ENCODE results near the gene INO80. TPM values are rescaled to one million over a fixed set of nuclear protein-coding genes. Genes with fewer than 3 reads are reported as not detected.

INO80 gene
- total RNA-seq, 2 donors from 2014 or later: 24.7 to 27.9 TPM

DNA sequence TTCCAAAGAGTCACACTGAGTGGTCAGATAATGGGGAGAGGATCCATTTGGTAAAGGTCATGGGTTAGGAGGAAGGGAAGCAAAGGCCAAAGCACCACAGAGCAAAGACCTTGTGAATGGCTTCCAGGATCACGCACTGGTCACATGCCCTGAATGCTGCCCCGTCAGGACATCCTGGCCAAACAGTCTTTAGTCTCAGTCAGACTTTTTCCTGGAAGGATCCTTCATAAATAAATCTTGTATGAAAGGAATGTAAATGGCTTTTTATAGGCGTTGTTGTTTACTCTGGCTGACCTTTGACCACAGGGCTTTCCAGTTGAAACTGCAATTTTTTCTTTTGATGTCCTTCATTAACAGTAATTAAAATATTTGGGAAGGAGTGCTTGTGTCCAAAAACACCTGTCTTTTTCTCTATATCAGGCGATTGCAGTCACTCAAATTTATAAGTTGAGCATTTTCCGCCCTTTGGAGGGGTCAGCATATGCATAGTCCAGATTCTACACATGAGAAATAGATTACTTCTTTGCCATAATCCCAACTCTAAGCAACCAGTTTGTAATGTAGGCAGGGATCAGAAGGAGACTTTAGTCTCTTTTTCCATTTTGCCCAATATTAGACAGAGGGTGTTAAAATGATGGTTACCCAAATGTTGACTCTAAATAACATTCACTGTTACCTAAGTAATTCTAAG, 114.4 kb downstream of the INO80 start:
- Mint-ChIP-seq H3K36me3 (ENCODE audit: insufficient read depth in 2 of 2) (peaks cover 7 to 20% of the 10 kb centered on the region in 2 donors), H3K27ac (peak overlapping the region; percentile 16), H3K4me3 (no peak overlapping the region), H3K9me3 (no peaks in the 10 kb centered on the region), H3K27me3 (ENCODE audit: low read depth) (no peaks in the 10 kb centered on the region), H3K4me1 (ENCODE audit: low read depth) (no peaks in the 10 kb centered on the region)
- DNase-seq (no peak), ATAC-seq (replicated peaks in 1 of 2) (no peak)

DNA sequence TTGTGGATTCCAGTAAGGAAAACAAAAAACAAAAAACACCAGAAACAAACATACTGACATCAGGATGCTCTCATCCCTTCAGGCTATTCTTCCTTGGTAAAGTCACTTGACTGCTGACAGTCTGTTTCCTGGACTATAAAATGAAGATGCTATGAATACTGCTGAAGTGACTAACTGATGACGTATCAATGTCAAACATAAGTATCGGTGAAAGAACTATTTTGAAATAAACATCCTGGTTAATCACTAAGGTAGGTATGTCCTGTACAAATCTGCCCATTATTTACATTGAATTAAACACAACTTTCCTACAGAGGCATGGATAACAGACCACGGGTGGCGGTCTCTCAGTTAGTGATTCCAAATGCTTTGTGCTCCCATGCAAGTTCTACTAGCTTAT, 116.9 kb downstream of the INO80 start:
- H3K27ac Mint-ChIP-seq: no peak overlapping the region
- DNase-seq (no peak), ATAC-seq (replicated peaks in 1 of 2) (no peak)
- H3K4me3 Mint-ChIP-seq: no peak overlapping the region
- H3K4me1 Mint-ChIP-seq (ENCODE audit: low read depth): no peaks in the 10 kb centered on the region
- H3K36me3 Mint-ChIP-seq (ENCODE audit: insufficient read depth in 2 of 2): peaks cover 3 to 15% of the 10 kb centered on the region in 2 donors
- no peaks in the 10 kb centered on the region for H3K9me3 Mint-ChIP-seq
- no peaks in the 10 kb centered on the region for H3K27me3 Mint-ChIP-seq (ENCODE audit: low read depth)

DNA sequence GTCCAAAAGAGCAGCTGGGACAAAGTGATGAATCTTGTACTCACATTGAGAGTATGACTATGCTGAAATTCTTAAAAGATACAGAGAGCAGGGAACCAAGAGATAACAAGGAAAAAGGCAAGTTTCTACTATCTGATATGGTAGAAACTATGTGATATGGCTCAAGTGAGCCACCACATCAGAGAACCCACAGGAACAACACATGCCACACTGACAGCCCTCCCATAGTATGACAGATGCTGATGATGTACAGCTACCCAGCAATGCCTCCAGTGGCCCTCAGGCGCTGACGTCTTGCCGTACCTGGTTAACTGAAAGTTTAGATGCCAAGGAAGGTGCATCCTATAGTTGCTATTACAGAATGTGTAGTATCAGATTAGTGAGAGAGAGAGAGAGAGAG, 120.4 kb downstream of the INO80 start:
- H3K36me3 Mint-ChIP-seq (ENCODE audit: insufficient read depth in 2 of 2): peaks cover 6 to 21% of the 10 kb centered on the region in 2 donors
- no peak overlapping the region for H3K4me3 Mint-ChIP-seq
- no peaks in the 10 kb centered on the region for H3K9me3 Mint-ChIP-seq
- H3K27ac Mint-ChIP-seq: peak overlapping the region; percentile 3
- ATAC-seq (replicated peaks in 1 of 2) (peak; percentile 41 to 67), DNase-seq (peak in 1 of 2 donors; percentile 8)
- H3K4me1 Mint-ChIP-seq (ENCODE audit: low read depth): peaks cover 13% of the 10 kb centered on the region
- H3K27me3 Mint-ChIP-seq (ENCODE audit: low read depth): no peaks in the 10 kb centered on the region

DNA sequence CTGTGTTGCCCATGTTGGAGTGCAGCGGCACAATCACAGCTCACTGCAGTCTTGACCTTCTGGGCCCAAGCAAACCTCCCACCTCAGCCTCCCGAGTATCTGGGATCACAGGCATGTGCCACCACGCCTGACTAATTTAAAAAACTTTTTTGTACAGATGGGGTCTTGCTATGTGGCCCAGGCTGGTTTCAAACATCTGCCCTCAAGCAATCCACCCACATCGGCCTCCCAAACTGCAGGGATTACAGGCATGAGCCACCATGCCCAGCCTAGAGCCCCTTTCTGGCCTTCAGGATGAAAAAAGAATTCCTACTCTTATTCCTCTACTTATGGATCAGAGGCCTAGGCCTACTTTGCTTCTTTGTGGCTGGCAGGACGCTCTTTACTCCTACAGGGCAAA, 123.3 kb downstream of the INO80 start:
- Mint-ChIP-seq H3K36me3 (ENCODE audit: insufficient read depth in 2 of 2) (peaks cover 2 to 14% of the 10 kb centered on the region in 2 donors), H3K9me3 (no peaks in the 10 kb centered on the region), H3K27me3 (ENCODE audit: low read depth) (no peaks in the 10 kb centered on the region), H3K27ac (peak overlapping the region; percentile 69), H3K4me3 (no peak overlapping the region), H3K4me1 (ENCODE audit: low read depth) (peaks cover 23% of the 10 kb centered on the region)
- DNase-seq: no peak
- no peak for ATAC-seq (replicated peaks in 1 of 2)

DNA sequence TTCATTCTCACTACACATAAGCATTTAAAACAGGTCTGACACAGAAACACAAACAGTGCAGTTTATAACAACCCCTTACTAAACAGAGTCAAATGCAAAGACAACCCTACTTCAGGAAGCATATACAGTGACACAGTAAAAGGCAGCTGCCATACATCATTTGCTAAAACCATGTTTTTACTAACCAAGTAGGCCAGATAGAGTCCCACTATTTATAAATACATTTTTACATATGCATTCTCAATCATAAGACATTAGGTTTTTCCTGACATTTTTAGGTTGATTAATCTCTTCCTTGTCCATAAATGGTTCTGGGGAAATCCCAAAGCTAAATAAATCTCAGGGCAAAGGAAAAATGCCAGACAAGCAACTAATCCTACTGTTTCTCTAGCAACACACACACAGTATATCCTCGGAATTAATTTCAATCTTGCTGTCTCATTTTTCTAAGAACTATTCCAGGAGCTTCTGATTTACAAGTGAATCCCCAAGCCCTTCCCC, 123.8 kb downstream of the INO80 start:
- DNase-seq (no peak), ATAC-seq (replicated peaks in 1 of 2) (no peak)
- Mint-ChIP-seq H3K4me3 (no peak overlapping the region), H3K27me3 (ENCODE audit: low read depth) (no peaks in the 10 kb centered on the region), H3K9me3 (no peaks in the 10 kb centered on the region), H3K36me3 (ENCODE audit: insufficient read depth in 2 of 2) (peaks cover 2 to 17% of the 10 kb centered on the region in 2 donors), H3K27ac (no peak overlapping the region), H3K4me1 (ENCODE audit: low read depth) (peaks cover 23% of the 10 kb centered on the region)

DNA sequence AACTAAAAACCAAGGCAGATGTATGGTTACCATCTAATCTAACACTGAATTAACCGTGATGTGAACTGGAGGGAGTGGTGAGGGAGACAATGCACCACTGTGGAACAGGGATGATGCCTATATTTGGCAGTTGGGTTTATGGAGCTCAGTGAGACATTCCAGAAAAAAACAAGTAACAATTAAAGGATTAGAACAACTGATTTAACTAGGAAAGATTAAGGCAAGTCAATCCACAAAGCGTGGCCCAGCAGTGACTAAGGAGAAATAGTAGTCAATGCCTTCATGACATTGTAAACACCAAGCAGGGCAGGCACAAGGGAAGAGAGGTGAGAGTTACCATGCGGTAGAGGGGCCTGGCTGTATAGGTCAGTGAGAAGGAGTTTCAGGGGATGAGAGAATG, 124.7 kb downstream of the INO80 start:
- H3K9me3 Mint-ChIP-seq: no peaks in the 10 kb centered on the region
- H3K36me3 Mint-ChIP-seq (ENCODE audit: insufficient read depth in 2 of 2): peaks cover 6 to 19% of the 10 kb centered on the region in 2 donors
- H3K4me1 Mint-ChIP-seq (ENCODE audit: low read depth): peaks cover 23% of the 10 kb centered on the region
- H3K27ac Mint-ChIP-seq: peak overlapping the region; percentile 76
- no peak for DNase-seq
- no peak overlapping the region for H3K4me3 Mint-ChIP-seq
- no peak for ATAC-seq (replicated peaks in 1 of 2)
- H3K27me3 Mint-ChIP-seq (ENCODE audit: low read depth): no peaks in the 10 kb centered on the region

DNA sequence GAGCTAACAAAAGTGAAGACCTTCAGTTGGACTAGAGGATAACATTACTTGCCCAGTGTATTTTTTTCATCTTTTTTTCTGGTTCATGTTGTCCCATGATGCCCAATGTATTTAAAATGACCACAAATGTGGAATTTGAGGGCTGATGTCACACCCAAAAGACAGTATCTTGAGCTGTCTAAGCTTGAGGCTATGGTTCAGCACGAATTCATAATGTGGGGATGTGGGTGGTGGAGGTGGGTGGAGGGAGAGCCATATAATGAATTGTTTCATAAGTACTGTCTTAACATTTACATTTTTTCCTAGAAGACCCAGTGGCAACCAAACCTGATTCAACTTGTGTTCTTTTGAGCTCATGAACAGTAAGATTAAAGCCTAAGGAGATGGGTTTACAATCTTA, 125.3 kb downstream of the INO80 start:
- Mint-ChIP-seq H3K9me3 (no peaks in the 10 kb centered on the region), H3K4me1 (ENCODE audit: low read depth) (peaks cover 23% of the 10 kb centered on the region), H3K27me3 (ENCODE audit: low read depth) (no peaks in the 10 kb centered on the region), H3K4me3 (peak overlapping the region in 1 of 2 donors; percentile 48), H3K36me3 (ENCODE audit: insufficient read depth in 2 of 2) (peaks cover 6 to 21% of the 10 kb centered on the region in 2 donors), H3K27ac (peak overlapping the region; percentile 76)
- DNase-seq (peak in 1 of 2 donors; percentile 9), ATAC-seq (replicated peaks in 1 of 2) (peak; percentile 56 to 65)

DNA sequence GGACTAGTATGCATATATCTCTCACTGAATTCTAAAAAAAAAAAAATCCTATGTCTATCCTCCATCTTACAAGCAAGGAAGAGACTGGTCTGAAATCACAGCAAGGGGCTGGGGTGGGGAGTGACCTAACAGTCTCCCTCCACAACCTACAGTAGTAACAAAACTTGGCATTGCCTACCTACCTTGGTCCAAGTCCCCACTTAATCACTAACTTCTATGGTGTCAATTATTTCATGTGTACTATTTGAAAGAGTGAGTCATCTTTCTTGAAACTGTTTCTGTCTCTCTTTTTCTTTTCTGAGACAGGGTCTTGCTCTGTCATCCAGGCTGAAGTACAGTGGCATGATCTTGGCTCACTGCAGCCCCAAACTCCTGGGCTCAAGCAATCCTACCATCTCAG, 126.0 kb downstream of the INO80 start:
- no peaks in the 10 kb centered on the region for H3K27me3 Mint-ChIP-seq (ENCODE audit: low read depth)
- peak overlapping the region; percentile 72 for H3K27ac Mint-ChIP-seq
- H3K4me3 Mint-ChIP-seq: no peak overlapping the region
- DNase-seq: no peak
- H3K4me1 Mint-ChIP-seq (ENCODE audit: low read depth): peaks cover 23% of the 10 kb centered on the region
- H3K9me3 Mint-ChIP-seq: no peaks in the 10 kb centered on the region
- peak; percentile 50 to 58 for ATAC-seq (replicated peaks in 1 of 2)
- peaks cover 6 to 24% of the 10 kb centered on the region in 2 donors for H3K36me3 Mint-ChIP-seq (ENCODE audit: insufficient read depth in 2 of 2)

DNA sequence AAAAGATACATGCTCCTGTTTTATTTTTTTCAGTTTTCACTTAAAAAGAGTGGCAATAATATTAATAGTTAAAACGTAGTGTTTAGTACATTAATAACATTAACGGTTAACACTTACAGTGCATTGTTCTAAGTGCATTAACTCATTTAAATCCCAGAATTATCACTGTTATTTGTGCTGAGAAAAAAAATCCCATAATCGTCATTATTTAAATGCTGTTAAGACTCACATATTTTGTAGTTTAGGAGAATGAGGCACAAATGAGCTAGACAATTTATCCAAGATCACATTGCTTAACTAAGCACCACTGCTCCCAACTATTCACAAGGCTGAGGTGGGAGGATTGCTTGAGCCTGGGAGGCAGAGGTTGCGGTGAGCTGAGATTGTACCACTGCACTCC, 127.9 kb downstream of the INO80 start:
- H3K4me3 Mint-ChIP-seq: no peak overlapping the region
- no peak overlapping the region for H3K27ac Mint-ChIP-seq
- DNase-seq: no peak
- peaks cover 23% of the 10 kb centered on the region for H3K4me1 Mint-ChIP-seq (ENCODE audit: low read depth)
- no peaks in the 10 kb centered on the region for H3K27me3 Mint-ChIP-seq (ENCODE audit: low read depth)
- no peak for ATAC-seq (replicated peaks in 1 of 2)
- no peaks in the 10 kb centered on the region for H3K9me3 Mint-ChIP-seq
- peaks cover 6 to 26% of the 10 kb centered on the region in 2 donors for H3K36me3 Mint-ChIP-seq (ENCODE audit: insufficient read depth in 2 of 2)

DNA sequence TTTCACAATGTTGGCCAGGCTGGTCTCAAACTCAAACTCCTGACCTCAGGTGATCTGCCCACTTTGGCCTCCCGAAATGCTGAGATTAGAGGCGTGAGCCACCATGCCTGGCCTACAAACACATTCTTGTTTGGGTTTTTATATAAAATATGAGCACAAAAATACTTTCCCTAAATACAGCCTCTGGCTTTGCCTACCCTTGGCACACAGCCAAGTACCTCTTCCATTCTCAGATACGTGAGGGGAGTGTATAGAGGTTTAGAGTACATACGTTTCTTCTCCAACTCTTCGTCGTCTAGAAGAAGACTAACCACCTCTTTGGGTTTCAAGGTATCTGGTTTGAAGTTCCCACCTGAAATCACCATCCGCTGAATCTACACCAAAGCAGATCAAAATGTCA, 129.3 kb downstream of the INO80 start:
- Mint-ChIP-seq H3K36me3 (ENCODE audit: insufficient read depth in 2 of 2) (peaks cover 6 to 26% of the 10 kb centered on the region in 2 donors), H3K27me3 (ENCODE audit: low read depth) (no peaks in the 10 kb centered on the region), H3K4me3 (no peak overlapping the region), H3K4me1 (ENCODE audit: low read depth) (peaks cover 21% of the 10 kb centered on the region), H3K9me3 (no peaks in the 10 kb centered on the region), H3K27ac (no peak overlapping the region)
- no peak for ATAC-seq (replicated peaks in 1 of 2)
- DNase-seq: no peak

DNA sequence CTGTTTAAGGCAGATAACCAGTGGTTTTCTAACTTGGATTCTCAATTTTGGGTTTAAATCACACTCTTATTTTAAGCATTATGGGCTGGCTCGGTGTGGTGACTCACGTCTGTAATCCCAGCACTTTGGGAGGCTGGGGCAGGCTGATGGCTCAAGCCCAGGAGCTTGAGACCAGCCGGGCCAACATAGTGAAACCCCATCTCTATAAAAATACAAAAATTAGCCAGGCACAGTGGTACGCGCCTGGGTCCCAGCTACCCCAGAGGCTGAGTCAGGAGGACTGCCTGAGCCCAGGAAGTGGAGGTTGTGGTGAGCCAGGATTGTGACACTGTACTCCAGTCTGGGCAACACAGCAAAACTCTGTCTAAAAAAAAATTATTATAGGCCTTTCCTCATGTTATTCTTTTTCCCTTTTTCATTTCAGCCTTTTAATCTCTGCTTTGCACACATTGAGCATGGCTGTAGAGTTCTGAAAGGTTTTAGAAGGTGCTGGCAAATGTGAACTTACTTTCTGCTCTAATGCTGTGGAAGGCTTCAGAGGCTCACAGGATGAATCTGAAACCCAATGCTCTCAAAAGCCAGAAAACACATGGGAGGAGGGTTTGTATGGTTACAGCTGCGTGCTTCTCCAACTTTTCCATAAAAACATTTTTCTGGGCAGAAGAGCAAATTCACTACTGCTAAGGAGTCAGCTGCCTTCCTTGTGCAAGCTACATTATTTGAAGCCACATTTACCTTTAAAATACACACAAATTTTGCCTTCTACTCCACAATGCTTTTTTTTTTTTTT, 130.3 kb downstream of the INO80 start:
- H3K36me3 Mint-ChIP-seq (ENCODE audit: insufficient read depth in 2 of 2): peaks cover 6 to 24% of the 10 kb centered on the region in 2 donors
- no peak overlapping the region for H3K4me3 Mint-ChIP-seq
- DNase-seq (no peak), ATAC-seq (replicated peaks in 1 of 2) (no peak)
- H3K27me3 Mint-ChIP-seq (ENCODE audit: low read depth): no peaks in the 10 kb centered on the region
- H3K9me3 Mint-ChIP-seq: no peaks in the 10 kb centered on the region
- H3K4me1 Mint-ChIP-seq (ENCODE audit: low read depth): peaks cover 10% of the 10 kb centered on the region
- no peak overlapping the region for H3K27ac Mint-ChIP-seq

DNA sequence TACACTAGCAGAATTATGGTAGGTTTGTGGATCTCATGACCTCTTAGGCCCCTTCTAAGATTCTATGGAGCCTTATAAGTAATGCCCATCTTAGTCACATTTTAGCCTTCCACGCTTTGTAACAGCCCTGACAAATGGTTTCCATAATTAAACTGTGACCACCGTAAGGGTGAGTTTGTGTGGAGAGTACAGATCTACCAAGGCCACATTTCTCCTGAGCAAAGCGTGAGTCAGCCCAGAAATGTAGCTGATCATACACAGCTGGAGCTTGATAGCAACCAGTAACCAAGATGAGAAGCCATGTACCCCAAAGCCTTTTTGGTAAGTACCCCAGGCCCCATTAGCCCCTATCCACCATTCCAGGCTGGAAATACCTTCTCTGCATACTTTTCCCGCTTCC, 131.1 kb downstream of the INO80 start:
- no peak for ATAC-seq (replicated peaks in 1 of 2)
- no peaks in the 10 kb centered on the region for H3K27me3 Mint-ChIP-seq (ENCODE audit: low read depth)
- DNase-seq: no peak
- no peaks in the 10 kb centered on the region for H3K9me3 Mint-ChIP-seq
- no peak overlapping the region for H3K4me3 Mint-ChIP-seq
- H3K36me3 Mint-ChIP-seq (ENCODE audit: insufficient read depth in 2 of 2): peaks cover 6 to 24% of the 10 kb centered on the region in 2 donors
- peaks cover 2% of the 10 kb centered on the region for H3K4me1 Mint-ChIP-seq (ENCODE audit: low read depth)
- H3K27ac Mint-ChIP-seq: no peak overlapping the region

DNA sequence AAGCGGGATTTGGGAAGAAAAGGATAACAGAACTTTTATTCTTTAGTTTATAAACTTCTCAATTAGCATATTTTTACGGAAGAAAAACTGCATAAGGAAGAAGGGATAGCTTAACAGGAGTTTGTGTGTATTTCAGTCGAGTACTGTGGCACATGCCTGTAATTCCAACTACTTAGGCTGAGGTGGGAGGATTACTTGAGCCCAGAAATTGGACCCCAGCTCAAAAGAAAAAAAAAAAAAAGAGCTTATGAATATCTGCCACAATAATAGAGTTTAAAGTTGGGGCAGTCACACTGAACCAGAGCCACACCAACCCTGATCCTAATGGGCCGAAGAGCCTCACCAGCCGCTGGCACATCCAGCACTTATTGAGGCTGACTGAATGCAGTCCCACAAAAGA, 131.7 kb downstream of the INO80 start:
- H3K9me3 Mint-ChIP-seq: no peaks in the 10 kb centered on the region
- peaks cover 6 to 24% of the 10 kb centered on the region in 2 donors for H3K36me3 Mint-ChIP-seq (ENCODE audit: insufficient read depth in 2 of 2)
- no peak overlapping the region for H3K27ac Mint-ChIP-seq
- H3K27me3 Mint-ChIP-seq (ENCODE audit: low read depth): no peaks in the 10 kb centered on the region
- DNase-seq (no peak), ATAC-seq (replicated peaks in 1 of 2) (no peak)
- H3K4me3 Mint-ChIP-seq: no peak overlapping the region
- no peaks in the 10 kb centered on the region for H3K4me1 Mint-ChIP-seq (ENCODE audit: low read depth)

Data from activated T-cell treated with anti-CD3 and anti-CD28 coated beads, Interleukin-2, amount 50 U/mL, for 72 hours (primary cell).